Mammary epithelial cell (primary cell): ENCODE data around the gene TENM4.

Experiments used
- EZH2 ChIP-seq: IDR thresholded peaks from 2 replicates; pipeline ENCODE4 v1.6.1; 2012; ENCODE audit warnings: low read length, inconsistent platforms, borderline replicate concordance
- TF ChIP-seq, protein P1 (sequence below), 2 donors: IDR thresholded peaks in 1 of 2; conservative IDR thresholded peaks in 1 of 2; 2 replicates each; pipeline ENCODE4 v1.5.1; 2011 to 2012; ENCODE audit warnings: inconsistent platforms in 2 of 2, low read length in 2 of 2, mild to moderate bottlenecking in 2 of 2, control low read depth in 1 of 2, low read depth in 1 of 2; ENCODE audit not compliant: insufficient read depth in 1 of 2; ENCODE audit errors: extremely low read depth in 1 of 2

DNA sequence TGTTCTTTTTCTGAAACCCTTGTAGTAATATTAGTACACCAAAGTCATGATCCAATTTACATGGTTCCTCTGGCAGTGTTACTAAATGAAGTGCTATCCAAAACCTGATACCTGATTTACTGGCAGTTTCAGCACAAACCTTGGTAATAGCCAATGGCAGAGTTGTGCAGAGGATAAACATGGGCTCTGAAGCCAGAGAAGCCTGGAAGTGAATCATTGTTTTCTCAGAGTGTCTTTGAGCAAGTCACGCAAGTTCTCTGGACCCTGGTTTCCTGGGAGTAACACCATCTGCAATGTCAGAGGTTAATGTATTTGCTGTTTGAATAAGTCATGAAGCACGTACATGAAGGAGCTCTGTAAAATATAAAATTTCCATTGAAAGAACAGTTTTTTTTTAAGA, 643.9 kb downstream of the TENM4 start:
- TF ChIP-seq, protein P1, sequence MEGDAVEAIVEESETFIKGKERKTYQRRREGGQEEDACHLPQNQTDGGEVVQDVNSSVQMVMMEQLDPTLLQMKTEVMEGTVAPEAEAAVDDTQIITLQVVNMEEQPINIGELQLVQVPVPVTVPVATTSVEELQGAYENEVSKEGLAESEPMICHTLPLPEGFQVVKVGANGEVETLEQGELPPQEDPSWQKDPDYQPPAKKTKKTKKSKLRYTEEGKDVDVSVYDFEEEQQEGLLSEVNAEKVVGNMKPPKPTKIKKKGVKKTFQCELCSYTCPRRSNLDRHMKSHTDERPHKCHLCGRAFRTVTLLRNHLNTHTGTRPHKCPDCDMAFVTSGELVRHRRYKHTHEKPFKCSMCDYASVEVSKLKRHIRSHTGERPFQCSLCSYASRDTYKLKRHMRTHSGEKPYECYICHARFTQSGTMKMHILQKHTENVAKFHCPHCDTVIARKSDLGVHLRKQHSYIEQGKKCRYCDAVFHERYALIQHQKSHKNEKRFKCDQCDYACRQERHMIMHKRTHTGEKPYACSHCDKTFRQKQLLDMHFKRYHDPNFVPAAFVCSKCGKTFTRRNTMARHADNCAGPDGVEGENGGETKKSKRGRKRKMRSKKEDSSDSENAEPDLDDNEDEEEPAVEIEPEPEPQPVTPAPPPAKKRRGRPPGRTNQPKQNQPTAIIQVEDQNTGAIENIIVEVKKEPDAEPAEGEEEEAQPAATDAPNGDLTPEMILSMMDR (conservative IDR thresholded peaks at IDR 0.05 in 1 of 2, IDR thresholded peaks at IDR 0.05 in 1 of 2; ENCODE audit: extremely low read depth in 1 of 2, insufficient read depth in 1 of 2, low read depth in 1 of 2, low read length in 2 of 2): no peak
- TF ChIP-seq EZH2: no peak
